ENCODE results near the gene MAP4K2. TPM values are rescaled to one million over a fixed set of nuclear protein-coding genes. Genes with fewer than 3 reads are reported as not detected.

Gene MAP4K2
- total RNA-seq, 1 donor from 2014 or later: 25.8 TPM

DNA sequence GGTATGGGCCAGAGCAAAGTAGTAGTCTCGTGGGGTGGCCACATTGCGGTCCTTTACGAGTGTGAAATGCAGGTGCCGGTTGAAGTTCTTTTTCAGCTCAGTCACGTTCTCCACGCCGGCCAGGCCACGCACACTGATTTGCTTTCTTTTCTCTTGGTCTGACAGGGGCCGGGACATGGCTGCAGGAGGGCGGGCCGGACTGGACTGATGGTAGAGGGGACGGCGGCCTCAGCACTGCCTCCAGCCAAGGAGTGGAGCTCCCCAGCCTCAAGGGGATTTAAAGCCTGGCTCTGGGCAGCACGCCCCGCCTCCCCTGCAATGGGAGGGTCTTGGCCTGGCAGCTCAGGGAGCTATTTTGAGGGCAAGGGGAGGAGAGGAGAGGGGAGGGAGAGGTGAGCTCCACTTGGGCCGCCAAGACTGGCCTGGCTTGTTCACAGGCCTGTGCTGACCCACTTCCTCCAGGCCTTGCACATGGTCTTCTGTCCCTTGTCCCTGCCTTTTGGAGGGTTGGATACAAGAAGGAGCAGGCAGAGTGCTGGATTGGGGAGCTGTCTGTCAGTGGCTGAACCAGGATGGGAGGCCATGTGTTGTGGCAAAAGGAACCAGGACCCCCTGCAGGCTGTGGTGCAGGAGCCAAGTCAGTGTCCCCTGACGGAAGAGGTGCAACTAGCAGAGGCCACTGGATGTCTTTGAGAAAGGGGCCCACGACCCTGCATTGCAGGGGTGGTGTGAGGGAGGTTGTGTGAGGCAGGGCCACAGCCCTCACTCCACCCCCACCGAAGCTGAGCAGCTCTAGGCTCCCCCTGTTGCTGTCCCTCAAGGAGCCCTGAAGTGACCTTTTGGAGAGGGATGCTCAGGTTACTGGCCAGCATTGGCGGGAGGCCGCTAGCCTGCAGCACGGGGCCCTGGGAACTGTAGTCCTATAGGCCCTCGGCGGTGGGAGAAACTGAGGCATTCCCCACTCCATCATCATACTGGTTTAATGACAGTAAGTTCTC, 43.0 kb downstream of the MAP4K2 start, which contains the start of gene PYGM:
TSS of gene PYGM (minus strand) at position 253 of the 998 bp plus-strand sequence. CDS start at position 177, 76 bp downstream.
- H3K27me3 Mint-ChIP-seq (ENCODE audit: low read depth): no peaks in the 10 kb centered on the region
- no peak for DNase-seq (ENCODE audit: low spot score in 2 of 2, unreplicated experiment in 2 of 2)
- no peaks in the 10 kb centered on the region for H3K9me3 Mint-ChIP-seq
- peaks cover 17% of the 10 kb centered on the region for H3K4me1 Mint-ChIP-seq
- H3K4me3 Mint-ChIP-seq: no peak within 1 kb of the TSS
- H3K27ac Mint-ChIP-seq: peak within 1 kb of the TSS; percentile 89
- peaks cover 10% of the 10 kb centered on the region for H3K36me3 Mint-ChIP-seq
- TF ChIP-seq, protein P1, sequence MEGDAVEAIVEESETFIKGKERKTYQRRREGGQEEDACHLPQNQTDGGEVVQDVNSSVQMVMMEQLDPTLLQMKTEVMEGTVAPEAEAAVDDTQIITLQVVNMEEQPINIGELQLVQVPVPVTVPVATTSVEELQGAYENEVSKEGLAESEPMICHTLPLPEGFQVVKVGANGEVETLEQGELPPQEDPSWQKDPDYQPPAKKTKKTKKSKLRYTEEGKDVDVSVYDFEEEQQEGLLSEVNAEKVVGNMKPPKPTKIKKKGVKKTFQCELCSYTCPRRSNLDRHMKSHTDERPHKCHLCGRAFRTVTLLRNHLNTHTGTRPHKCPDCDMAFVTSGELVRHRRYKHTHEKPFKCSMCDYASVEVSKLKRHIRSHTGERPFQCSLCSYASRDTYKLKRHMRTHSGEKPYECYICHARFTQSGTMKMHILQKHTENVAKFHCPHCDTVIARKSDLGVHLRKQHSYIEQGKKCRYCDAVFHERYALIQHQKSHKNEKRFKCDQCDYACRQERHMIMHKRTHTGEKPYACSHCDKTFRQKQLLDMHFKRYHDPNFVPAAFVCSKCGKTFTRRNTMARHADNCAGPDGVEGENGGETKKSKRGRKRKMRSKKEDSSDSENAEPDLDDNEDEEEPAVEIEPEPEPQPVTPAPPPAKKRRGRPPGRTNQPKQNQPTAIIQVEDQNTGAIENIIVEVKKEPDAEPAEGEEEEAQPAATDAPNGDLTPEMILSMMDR (IDR thresholded peaks at IDR 0.05; ENCODE audit: unreplicated experiment): no peak

DNA sequence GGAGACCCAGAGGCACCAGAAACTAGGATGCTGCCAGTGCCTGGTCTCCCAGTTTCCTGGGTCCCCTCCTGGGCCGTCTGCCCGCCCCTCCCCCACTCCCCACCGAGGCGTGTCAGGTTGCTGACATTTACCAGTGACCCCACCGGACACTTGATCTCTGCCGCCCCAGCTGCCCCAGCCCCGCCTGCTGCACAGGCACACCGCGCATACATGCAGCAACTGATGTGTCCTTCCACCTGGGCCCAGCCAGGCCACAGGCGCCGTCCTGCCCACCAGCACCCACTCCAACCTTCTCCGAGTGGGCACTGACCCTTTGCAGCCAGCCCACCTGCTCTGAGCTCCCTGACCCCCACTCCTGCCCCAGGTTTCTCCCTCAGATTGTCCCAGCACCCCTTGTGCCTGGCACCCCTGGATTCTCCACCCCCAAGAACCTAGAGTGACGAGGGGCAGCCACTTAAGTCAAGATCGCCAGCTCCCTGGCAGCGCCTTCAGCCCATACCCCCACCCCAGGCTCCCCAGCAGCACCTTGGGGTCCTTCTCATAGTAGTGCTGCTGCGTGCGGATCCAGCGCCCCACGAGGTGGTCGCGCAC, 43.8 kb downstream of the MAP4K2 start:
- no peak for DNase-seq (ENCODE audit: low spot score in 2 of 2, unreplicated experiment in 2 of 2)
- no peak overlapping the region for H3K4me3 Mint-ChIP-seq
- H3K4me1 Mint-ChIP-seq: peaks cover 17% of the 10 kb centered on the region
- peaks cover 3% of the 10 kb centered on the region for H3K36me3 Mint-ChIP-seq
- TF ChIP-seq, protein P1 (IDR thresholded peaks at IDR 0.05; ENCODE audit: unreplicated experiment): no peak
- H3K27me3 Mint-ChIP-seq (ENCODE audit: low read depth): no peaks in the 10 kb centered on the region
- H3K27ac Mint-ChIP-seq: peak overlapping the region; percentile 89
- no peaks in the 10 kb centered on the region for H3K9me3 Mint-ChIP-seq

DNA sequence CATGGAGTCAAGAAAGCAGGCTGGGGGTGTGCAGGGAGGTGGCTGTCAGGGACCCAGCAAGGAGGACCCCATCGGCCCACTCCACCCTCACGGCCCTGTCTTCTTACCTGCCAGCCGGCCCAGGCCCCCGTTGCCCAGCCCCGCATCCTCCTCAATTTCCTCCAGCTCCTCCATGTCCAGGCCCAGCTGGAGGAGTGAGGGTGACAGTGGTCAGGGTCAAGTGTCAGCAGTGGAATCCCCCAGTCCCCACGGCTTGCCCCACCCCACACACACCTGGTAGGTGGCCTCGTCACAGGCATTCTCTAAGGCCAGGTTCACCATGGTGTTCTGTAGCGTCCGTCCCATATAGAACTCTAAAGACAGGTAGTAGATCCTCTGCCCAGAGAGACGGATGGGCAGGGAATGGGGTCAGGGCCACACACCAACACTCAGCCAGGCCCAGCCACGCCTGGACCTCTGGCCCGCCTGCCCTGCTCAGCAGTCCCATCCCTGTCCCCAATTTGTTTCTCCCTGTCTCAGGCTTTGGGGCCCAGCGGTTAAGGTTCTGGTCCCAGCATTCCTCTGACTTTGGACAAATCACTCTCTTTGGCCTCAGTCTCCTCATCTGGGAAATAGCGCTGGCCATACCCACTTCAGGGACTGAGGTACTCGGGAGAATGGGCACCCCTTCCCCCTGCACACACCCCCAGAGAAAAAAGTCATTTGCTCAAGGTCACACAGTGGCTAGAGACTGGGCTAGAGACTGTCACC, 44.5 kb downstream of the MAP4K2 start:
- DNase-seq (ENCODE audit: low spot score in 2 of 2, unreplicated experiment in 2 of 2): no peak
- Mint-ChIP-seq H3K4me1 (peaks cover 15% of the 10 kb centered on the region), H3K9me3 (no peaks in the 10 kb centered on the region)

DNA sequence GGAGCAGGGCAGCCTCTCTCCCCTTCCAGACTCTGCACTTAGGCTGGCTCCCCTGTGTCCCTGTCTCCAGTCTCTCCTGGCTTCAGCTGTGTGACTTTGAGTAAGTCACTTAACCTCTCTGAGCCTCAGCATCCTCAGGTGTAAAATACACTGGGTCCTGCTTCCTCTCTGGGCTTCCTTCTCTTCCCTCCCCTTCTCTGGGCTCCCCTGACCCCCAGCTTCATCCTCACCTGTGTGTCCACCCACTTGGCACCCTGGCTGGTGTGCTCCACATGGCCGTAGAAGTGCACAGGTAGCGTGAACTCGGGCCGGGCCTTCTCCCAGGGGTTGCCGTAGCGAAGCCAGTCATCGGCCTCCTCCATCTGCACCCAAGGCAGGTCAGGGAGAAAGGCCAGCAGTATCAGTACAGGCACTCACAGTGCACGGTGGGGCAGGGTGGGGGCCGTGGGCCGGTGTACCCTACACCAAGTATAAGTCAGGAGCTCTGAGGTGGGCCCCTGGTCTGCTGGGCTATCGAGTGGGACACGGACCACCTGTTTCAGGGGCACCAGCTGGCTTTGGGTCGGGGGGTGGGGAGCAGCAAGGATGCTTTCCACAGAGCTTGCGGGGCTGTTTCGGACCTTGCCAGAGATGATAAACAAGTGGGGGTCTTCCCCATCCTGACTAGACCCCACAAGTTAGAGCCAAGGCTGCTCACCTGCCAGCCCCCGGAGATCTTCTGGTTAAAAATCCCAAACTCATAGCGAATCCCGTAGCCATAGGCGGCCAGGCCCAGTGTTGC, 45.3 kb downstream of the MAP4K2 start:
- no peak overlapping the region for H3K4me3 Mint-ChIP-seq
- no peak for DNase-seq (ENCODE audit: low spot score in 2 of 2, unreplicated experiment in 2 of 2)
- no peaks in the 10 kb centered on the region for H3K36me3 Mint-ChIP-seq
- peaks cover 15% of the 10 kb centered on the region for H3K4me1 Mint-ChIP-seq
- H3K9me3 Mint-ChIP-seq: no peaks in the 10 kb centered on the region
- no peaks in the 10 kb centered on the region for H3K27me3 Mint-ChIP-seq (ENCODE audit: low read depth)
- TF ChIP-seq, protein P1 (IDR thresholded peaks at IDR 0.05; ENCODE audit: unreplicated experiment): no peak
- H3K27ac Mint-ChIP-seq: no peak overlapping the region

More for the DNA sequence above, 44.5 kb downstream of the MAP4K2 start:
- H3K27ac Mint-ChIP-seq: no peak overlapping the region
- no peak overlapping the region for H3K4me3 Mint-ChIP-seq
- H3K27me3 Mint-ChIP-seq (ENCODE audit: low read depth): no peaks in the 10 kb centered on the region
- TF ChIP-seq, protein P1 (IDR thresholded peaks at IDR 0.05; ENCODE audit: unreplicated experiment): no peak
- H3K36me3 Mint-ChIP-seq: peaks cover 1% of the 10 kb centered on the region

All from mesothelial cell of epicardium (in vitro differentiated cells).